IMR-90 (cell line): Measurements from ENCODE around the gene ZDHHC19. TPM values are rescaled to one million over a fixed set of nuclear protein-coding genes. Genes with fewer than 3 reads are reported as not detected.

Experiments
- ATAC-seq: fragments of 200-7000 bp; cut with Tn5 transposase; 2 replicates; pipeline ENCODE4 v1.9.1; 2020; ENCODE audit warnings: low read depth, mild to moderate bottlenecking, moderate library complexity
- BruUV-seq: library from RNA; stranded (reverse); fragments of 400-500 nt; replicated peaks from 2 replicates; lab custom pipeline; 2021; lab: Mats Ljungman, UMichigan
- CTCF ChIA-PET: fragments of 300-600 bp; formaldehyde crosslinking; extraction: SDS; loops from one replicate; lab custom pipeline; 2021; ENCODE audit warnings: antibody characterized with exemption; lab: Yijun Ruan, JAX
- POLR2A ChIA-PET: fragments of 300-600 bp; sonication (Branson Sonifier 250); formaldehyde crosslinking; loops from one replicate; lab custom pipeline; 2022; ENCODE audit warnings: antibody characterized with exemption; ENCODE audit not compliant: unreplicated experiment; lab: Charles Lee
- DNase-seq: peaks from one replicate; pipeline ENCODE4 v3.0.0; 2013
- H2AFZ ChIP-seq: replicated peaks from 2 replicates; pipeline ENCODE3; 2013; ENCODE audit warnings: low read length, mild to moderate bottlenecking; ENCODE audit not compliant: poor library complexity
- H2AK5ac ChIP-seq: 2 replicates; pipeline ENCODE4 v1.6.1; 2013; ENCODE audit warnings: low read depth, low read length, inconsistent platforms
- H2AK9ac ChIP-seq: replicated peaks from 2 replicates; pipeline ENCODE3; 2013; ENCODE audit warnings: mild to moderate bottlenecking, low read depth, low read length, moderate library complexity; ENCODE audit not compliant: poor library complexity
- H2BK120ac ChIP-seq: 2 replicates; pipeline ENCODE4 v1.6.1; 2013; ENCODE audit warnings: low read depth, low read length, inconsistent platforms
- H2BK15ac ChIP-seq: 3 replicates; pipeline ENCODE4 v1.6.1; 2013; ENCODE audit warnings: low read depth, low read length, inconsistent platforms
- H2BK20ac ChIP-seq: 2 replicates; pipeline ENCODE4 v1.6.1; 2013; ENCODE audit warnings: low read depth, mild to moderate bottlenecking, inconsistent platforms, low read length, moderate library complexity
- H2BK5ac ChIP-seq: 2 replicates; pipeline ENCODE4 v1.6.1; 2013; ENCODE audit warnings: mild to moderate bottlenecking, low read depth, low read length, inconsistent platforms; ENCODE audit not compliant: poor library complexity, severe bottlenecking
- H3K14ac ChIP-seq: replicated peaks from 2 replicates; pipeline ENCODE4 v1.6.1; 2013; ENCODE audit warnings: low read depth, low read length, inconsistent platforms
- H3K18ac ChIP-seq: 2 replicates; pipeline ENCODE4 v1.6.1; 2013; ENCODE audit warnings: low read depth, low read length, control low read depth
- H3K23ac ChIP-seq: 2 replicates; pipeline ENCODE4 v1.6.1; 2013; ENCODE audit warnings: low read depth, low read length, inconsistent platforms
- H3K27ac ChIP-seq: 2 replicates; pipeline ENCODE4 v1.5.1; 2013; ENCODE audit warnings: mild to moderate bottlenecking, control low read depth, low read length; ENCODE audit not compliant: insufficient read depth
- H3K27me3 ChIP-seq: 2 replicates; pipeline ENCODE4 v1.6.1; 2013; ENCODE audit warnings: low read length; ENCODE audit not compliant: control insufficient read depth, insufficient read depth
- H3K36me3 ChIP-seq: 2 replicates; pipeline ENCODE4 v1.6.1; 2013; ENCODE audit warnings: low read length, mixed read lengths; ENCODE audit not compliant: control insufficient read depth, insufficient read depth
- H3K4ac ChIP-seq: 2 replicates; pipeline ENCODE4 v1.6.1; 2013; ENCODE audit warnings: low read depth, low read length, inconsistent platforms
- H3K4me1 ChIP-seq: 2 replicates; pipeline ENCODE4 v1.6.1; 2013; ENCODE audit warnings: low read length, mixed read lengths; ENCODE audit not compliant: control insufficient read depth, insufficient read depth
- H3K4me2 ChIP-seq: 2 replicates; pipeline ENCODE4 v1.6.1; 2013; ENCODE audit warnings: low read depth, mild to moderate bottlenecking, control low read depth, low read length, moderate library complexity
- H3K4me3 ChIP-seq: 2 replicates; pipeline ENCODE4 v1.5.1; 2013; ENCODE audit warnings: low read depth, mild to moderate bottlenecking, control low read depth, low read length, moderate library complexity; ENCODE audit not compliant: insufficient read depth
- H3K56ac ChIP-seq: 2 replicates; pipeline ENCODE4 v1.6.1; 2013; ENCODE audit warnings: low read length, inconsistent platforms; ENCODE audit not compliant: insufficient read depth; ENCODE audit errors: extremely low read depth
- H3K79me1 ChIP-seq, 2 experiments: 2 replicates each; pipeline ENCODE4 v1.6.1; 2013; ENCODE audit warnings: low read length in 2 of 2, inconsistent platforms in 1 of 2, low read depth in 1 of 2
- H3K9ac ChIP-seq: 2 replicates; pipeline ENCODE4 v1.6.1; 2013; ENCODE audit warnings: low read depth, low read length, control low read depth
- H3K9me1 ChIP-seq: 2 replicates; pipeline ENCODE4 v1.6.1; 2013; ENCODE audit warnings: low read length, inconsistent platforms; ENCODE audit not compliant: insufficient read depth
- H3K9me3 ChIP-seq: 2 replicates; pipeline ENCODE4 v1.6.1; 2013; ENCODE audit warnings: low read length; ENCODE audit not compliant: control insufficient read depth, insufficient read depth
- H4K20me1 ChIP-seq: 2 replicates; pipeline ENCODE4 v1.6.1; 2013; ENCODE audit warnings: low read length, inconsistent platforms; ENCODE audit not compliant: insufficient read depth
- H4K5ac ChIP-seq: 2 replicates; pipeline ENCODE4 v1.6.1; 2013; ENCODE audit warnings: mild to moderate bottlenecking, low read depth, low read length, control low read depth
- H4K8ac ChIP-seq, 2 experiments: 2 replicates each; pipeline ENCODE4 v1.6.1; 2013; ENCODE audit warnings: low read depth in 2 of 2, low read length in 2 of 2, control low read depth in 1 of 2, inconsistent platforms in 1 of 2
- H4K91ac ChIP-seq: 2 replicates; pipeline ENCODE4 v1.6.1; 2013; ENCODE audit warnings: low read depth, low read length, inconsistent platforms; ENCODE audit not compliant: insufficient read depth
- MAZ ChIP-seq: IDR thresholded peaks from 2 replicates; pipeline ENCODE4 v1.6.1; 2012; ENCODE audit warnings: low read depth, mild to moderate bottlenecking, low read length, improper control_type of control experiment, moderate library complexity, borderline replicate concordance
- NFE2L2 ChIP-seq: fragments of 150-350 bp; IDR thresholded peaks from 2 replicates; pipeline ENCODE4 v1.6.1; 2016; ENCODE audit warnings: low read depth, mild to moderate bottlenecking, low read length
- WGBS, 2 experiments: methylation state at CpG; one replicate each; pipeline versions ENCODE4 v1.1.5 to v1.1.7; 2013; ENCODE audit warnings: missing lambda C conversion rate in 2 of 2; ENCODE audit not compliant: insufficient read length in 1 of 2; ENCODE audit errors: extremely low coverage in 2 of 2; 5-methylcytosine and 5-hydroxymethylcytosine counted together
- dilution Hi-C: fragments of 300-500 bp; cut with HindIII; formaldehyde crosslinking; loops from one replicate; pipeline ENCODE4 v1.14.3; 2018; ENCODE audit warnings: low sequenced_read_pairs; ENCODE audit not compliant: unreplicated experiment
- in situ Hi-C: fragments of 300-500 bp; cut with MboI; formaldehyde crosslinking; loops from 3 replicates; pipeline ENCODE4 v1.14.3; 2019; ENCODE audit warnings: low sequenced_read_pairs, inconsistent platforms, mixed read lengths
- intact Hi-C: fragments of 100-400 bp; cut with micrococcal nuclease; formaldehyde crosslinking; loops from 2 replicates; pipeline ENCODE4 v1.10.0; 2022
- polyA plus RNA-seq, 3 experiments: library from polyadenylated mRNA; depleted of rRNA; stranded (reverse); fragments of >200 nt; gene quantifications; 2 replicates each; pipeline ENCODE4 v1.2.3, GENCODE V29; 2012; ENCODE audit warnings: low replicate concordance in 1 of 3
- total RNA-seq: library from RNA; depleted of rRNA; stranded (reverse); fragments of >200 nt; gene quantifications from 2 replicates; pipeline ENCODE4 v1.2.3, GENCODE V29; 2012

Gene ZDHHC19
- total and polyA plus RNA-seq, 2 of the 4 experiments (the other 2 are of a cell fraction), result 0.09 TPM; not detected in 1

- Histone ChIP-seq H2AFZ (no peak overlapping the region), H3K23ac (no peak overlapping the region), H4K8ac (no peak overlapping the region), H3K4me2 (no peak overlapping the region), H2AK9ac (no peak overlapping the region), H3K27me3 (0 out of 2 replicates have a peak, but pooled peaks cover 2% of the 10 kb centered on the region), H2BK20ac (no peak overlapping the region), H3K27ac (no peak overlapping the region), H2AK5ac (0 out of 2 replicates have a peak overlapping the region, but pooled peaks have one; percentile 81), H4K5ac (no peak overlapping the region), H3K4ac (no peak overlapping the region), H3K9me1 (peaks cover 15% of the 10 kb centered on the region), H3K4me3 (no peak overlapping the region), H4K20me1 (no peaks in the 10 kb centered on the region), H3K9ac (no peak overlapping the region), H3K79me1 (no peaks in the 10 kb centered on the region), H3K9me3 (no peaks in the 10 kb centered on the region), H3K4me1 (peaks cover 7% of the 10 kb centered on the region), H2BK15ac (no peak overlapping the region), H3K14ac (no peak overlapping the region), H3K56ac (no peak overlapping the region), H3K36me3 (no peaks in the 10 kb centered on the region), H2BK120ac (no peak overlapping the region), H2BK5ac (no peak overlapping the region), H4K91ac (no peak overlapping the region), H3K18ac (no peak overlapping the region)
- dilution Hi-C loops (no loop called here), intact Hi-C loops (no loop called here), in situ Hi-C loops (no loop called here)
- ATAC-seq (no peak), DNase-seq (no peak)
- ChIA-PET POLR2A (no interaction called here), CTCF (no interaction called here)
- 70% methylated on average over 5 of the region's 24 CpGs; no CpG with 5 or more reads in 1 of the 2 experiments for WGBS, 2 experiments
- no TSS peak for BruUV-seq
- no peak for TF ChIP-seq NFE2L2
- no peak for TF ChIP-seq MAZ
Measured at GRCh38 chr3:196163666-196164493, 47.3 kb downstream of the ZDHHC19 start.
